Neural cell (in vitro differentiated cells): ENCODE measurements around the gene ZNF106. TPM values are rescaled to one million over a fixed set of nuclear protein-coding genes. Genes with fewer than 3 reads are reported as not detected.

ENCODE experiments used
- H2AFZ ChIP-seq: fragments of 200-600, 300-800 bp; sonication (generic), shearing (Covaris generic); 2 replicates; pipeline ENCODE4 v1.6.0; 2014; ENCODE audit warnings: low read depth, mild to moderate bottlenecking, antibody characterized with exemption, low read length, moderate library complexity
- H3F3A ChIP-seq: fragments of 200-600 bp; shearing (Covaris generic); 2 replicates; pipeline ENCODE4 v1.6.1; 2016; ENCODE audit warnings: mild to moderate bottlenecking, moderate library complexity, mixed read lengths, antibody characterized with exemption, low read length; ENCODE audit not compliant: insufficient read depth, poor library complexity, severe bottlenecking
- H3K27ac ChIP-seq: fragments of 200-600, 300-800 bp; sonication (generic), shearing (Covaris generic); 2 replicates; pipeline ENCODE4 v1.5.1; 2014; ENCODE audit warnings: mild to moderate bottlenecking, low read length, moderate library complexity
- H3K27me3 ChIP-seq: fragments of 300-800, 200-600 bp; sonication (generic), shearing (Covaris generic); 2 replicates; pipeline ENCODE4 v1.6.0; 2014; ENCODE audit warnings: mild to moderate bottlenecking, low read depth, low read length, moderate library complexity; ENCODE audit not compliant: insufficient read depth
- H3K36me3 ChIP-seq: fragments of 300-800, 200-600 bp; sonication (generic), shearing (Covaris generic); 2 replicates; pipeline ENCODE4 v1.5.1; 2014; ENCODE audit warnings: mild to moderate bottlenecking, antibody characterized with exemption, low read length, moderate library complexity; ENCODE audit not compliant: insufficient read depth
- H3K4me2 ChIP-seq: fragments of 300-800, 200-600 bp; sonication (generic), shearing (Covaris generic); 2 replicates; pipeline ENCODE4 v1.6.0; 2014; ENCODE audit warnings: mild to moderate bottlenecking, low read length
- H3K4me3 ChIP-seq: fragments of 300-800, 200-600 bp; sonication (generic), shearing (Covaris generic); 2 replicates; pipeline ENCODE4 v1.5.1; 2014; ENCODE audit warnings: mild to moderate bottlenecking, low read length, moderate library complexity
- H3K79me2 ChIP-seq: fragments of 200-600 bp; shearing (Covaris generic); replicated peaks from 2 replicates; pipeline ENCODE4 v1.6.0; 2014; ENCODE audit warnings: mild to moderate bottlenecking, low read length, moderate library complexity; ENCODE audit not compliant: insufficient read depth
- H3K9ac ChIP-seq: fragments of 300-800, 200-600 bp; sonication (generic), shearing (Covaris generic); 2 replicates; pipeline ENCODE4 v1.6.1; 2016; ENCODE audit warnings: mild to moderate bottlenecking, low read length, mixed read lengths
- H3K9me2 ChIP-seq: fragments of 200-600 bp; shearing (Covaris generic); 2 replicates; pipeline ENCODE4 v1.6.1; 2016; ENCODE audit warnings: mild to moderate bottlenecking, low read length, mixed read lengths; ENCODE audit not compliant: insufficient read depth
- H3K9me3 ChIP-seq: fragments of 200-600, 300-800 bp; sonication (generic), shearing (Covaris generic); 2 replicates; pipeline ENCODE4 v1.6.1; 2016; ENCODE audit warnings: mild to moderate bottlenecking, mixed run types, low read length, moderate library complexity, mixed read lengths
- H4K20me1 ChIP-seq: fragments of 200-600 bp; shearing (Covaris generic); 2 replicates; pipeline ENCODE4 v1.6.1; 2016; ENCODE audit warnings: mild to moderate bottlenecking, mixed run types; ENCODE audit not compliant: insufficient read depth
- CTCF ChIP-seq: fragments of 450-650 bp; IDR thresholded peaks from 2 replicates; pipeline ENCODE4 v1.5.1; 2014; ENCODE audit warnings: antibody characterized with exemption, mild to moderate bottlenecking, moderate library complexity; ENCODE audit not compliant: poor library complexity, severe bottlenecking
- EP300 ChIP-seq: fragments of 450-650 bp; conservative IDR thresholded peaks from 2 replicates; pipeline ENCODE4 v1.6.1; 2014; ENCODE audit warnings: antibody characterized with exemption, mild to moderate bottlenecking, moderate library complexity; ENCODE audit not compliant: poor library complexity, severe bottlenecking
- EZH2 ChIP-seq: fragments of 200-600, 300-800 bp; shearing (Covaris generic), sonication (generic); IDR thresholded peaks from 2 replicates; pipeline ENCODE4 v1.6.1; 2014; ENCODE audit warnings: antibody characterized with exemption, low read length, borderline replicate concordance, mild to moderate bottlenecking; ENCODE audit not compliant: insufficient read depth, poor library complexity, severe bottlenecking
- MXI1 ChIP-seq: fragments of 450-650 bp; conservative IDR thresholded peaks from 2 replicates; pipeline ENCODE4 v1.6.1; 2014; ENCODE audit warnings: antibody characterized with exemption, mild to moderate bottlenecking; ENCODE audit not compliant: poor library complexity, severe bottlenecking
- POLR2AphosphoS5 ChIP-seq: IDR thresholded peaks from 2 replicates; pipeline ENCODE4 v1.6.1; 2012
- RAD21 ChIP-seq: fragments of 450-650 bp; conservative IDR thresholded peaks from 2 replicates; pipeline ENCODE4 v1.6.1; 2014; ENCODE audit warnings: antibody characterized with exemption, mild to moderate bottlenecking, moderate library complexity
- REST ChIP-seq: IDR thresholded peaks from 2 replicates; pipeline ENCODE4 v1.6.1; 2012; ENCODE audit warnings: borderline replicate concordance
- SMC3 ChIP-seq: fragments of 450-650 bp; conservative IDR thresholded peaks from 2 replicates; pipeline ENCODE4 v1.6.1; 2014; ENCODE audit warnings: antibody characterized with exemption, mild to moderate bottlenecking, moderate library complexity; ENCODE audit not compliant: poor library complexity
- TAF1 ChIP-seq: IDR thresholded peaks from 2 replicates; pipeline ENCODE4 v1.6.1; 2012; ENCODE audit warnings: low read depth
- polyA plus RNA-seq: library from polyadenylated mRNA; depleted of rRNA; stranded (reverse); fragments of >200 nt; gene quantifications from 2 replicates; pipeline ENCODE4 v1.2.3, GENCODE V29; 2014

The ZNF106 gene
- polyA plus RNA-seq, 1 donor from 2014 or later, result 24.0 TPM

- Histone ChIP-seq H3K27me3 (no peaks in the 10 kb centered on the region), H3K27ac (no peak overlapping the region), H3F3A (no peaks in the 10 kb centered on the region), H3K79me2 (no peaks in the 10 kb centered on the region), H3K9me3 (no peaks in the 10 kb centered on the region), H3K36me3 (peaks cover 9% of the 10 kb centered on the region), H4K20me1 (no peaks in the 10 kb centered on the region), H3K4me3 (no peak overlapping the region), H3K4me2 (no peak overlapping the region), H3K9ac (no peak overlapping the region), H2AFZ (no peak overlapping the region), H3K9me2 (no peaks in the 10 kb centered on the region)
- no peak for TF ChIP-seq POLR2AphosphoS5
- no peak for TF ChIP-seq REST
- TF ChIP-seq SMC3, result no peak
- TF ChIP-seq EP300, result no peak
- no peak for TF ChIP-seq MXI1
- no peak for TF ChIP-seq CTCF
- no peak for TF ChIP-seq TAF1
- no peak for TF ChIP-seq EZH2
- TF ChIP-seq RAD21, result no peak
Measured at GRCh38 chr15:42409011-42409410, 81.9 kb downstream of the ZNF106 start.

- Histone ChIP-seq H3F3A (no peaks in the 10 kb centered on the region), H3K9ac (no peak overlapping the region), H3K9me3 (no peaks in the 10 kb centered on the region), H3K36me3 (peaks cover 9% of the 10 kb centered on the region), H3K9me2 (no peaks in the 10 kb centered on the region), H2AFZ (no peak overlapping the region), H3K4me3 (no peak overlapping the region), H3K27ac (no peak overlapping the region), H3K79me2 (no peaks in the 10 kb centered on the region), H3K4me2 (no peak overlapping the region), H4K20me1 (no peaks in the 10 kb centered on the region), H3K27me3 (no peaks in the 10 kb centered on the region)
- TF ChIP-seq TAF1 (no peak), SMC3 (no peak), CTCF (no peak), REST (no peak), EZH2 (no peak), POLR2AphosphoS5 (no peak), EP300 (no peak), MXI1 (no peak), RAD21 (no peak)
Measured at GRCh38 chr15:42408178-42408577, 82.8 kb downstream of the ZNF106 start.
